Panc1 (cell line): ENCODE results near the gene ADARB2.

Experiments used
- SIN3A ChIP-seq: IDR thresholded peaks from 2 replicates; pipeline ENCODE4 v1.6.1; 2012; ENCODE audit warnings: low read depth, mild to moderate bottlenecking, low read length, moderate library complexity, borderline replicate concordance; ENCODE audit not compliant: insufficient read depth
- TCF7L2 ChIP-seq: IDR thresholded peaks from 2 replicates; pipeline ENCODE4 v1.6.1; 2011; ENCODE audit warnings: mild to moderate bottlenecking, low read depth, low read length, inconsistent platforms
- TF ChIP-seq, protein P1 (sequence below): fragments of 450-650 bp; IDR thresholded peaks from 2 replicates; pipeline ENCODE4 v1.5.1; 2017; ENCODE audit warnings: mild to moderate bottlenecking

DNA sequence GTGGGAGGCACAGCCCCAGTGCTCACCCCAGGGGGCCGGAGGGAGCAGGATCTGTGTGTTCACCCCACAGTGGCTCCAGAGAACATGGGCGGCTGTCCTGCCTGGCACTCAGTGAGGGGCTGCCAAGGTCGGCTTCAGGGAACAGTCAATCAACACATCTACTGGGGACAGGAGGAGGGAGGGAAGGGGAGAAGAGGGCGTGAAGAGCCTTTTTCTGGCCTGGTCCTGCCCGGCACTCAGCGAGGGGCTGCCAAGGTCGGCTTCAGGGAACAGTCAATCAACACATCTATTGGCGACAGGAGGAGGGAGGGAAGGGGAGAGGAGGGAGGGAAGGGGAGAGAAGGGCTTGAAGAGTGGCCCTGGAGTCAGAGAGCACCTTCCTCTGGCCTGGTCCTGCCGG lies 184.9 kb downstream of the ADARB2 start:
- TF ChIP-seq, protein P1, sequence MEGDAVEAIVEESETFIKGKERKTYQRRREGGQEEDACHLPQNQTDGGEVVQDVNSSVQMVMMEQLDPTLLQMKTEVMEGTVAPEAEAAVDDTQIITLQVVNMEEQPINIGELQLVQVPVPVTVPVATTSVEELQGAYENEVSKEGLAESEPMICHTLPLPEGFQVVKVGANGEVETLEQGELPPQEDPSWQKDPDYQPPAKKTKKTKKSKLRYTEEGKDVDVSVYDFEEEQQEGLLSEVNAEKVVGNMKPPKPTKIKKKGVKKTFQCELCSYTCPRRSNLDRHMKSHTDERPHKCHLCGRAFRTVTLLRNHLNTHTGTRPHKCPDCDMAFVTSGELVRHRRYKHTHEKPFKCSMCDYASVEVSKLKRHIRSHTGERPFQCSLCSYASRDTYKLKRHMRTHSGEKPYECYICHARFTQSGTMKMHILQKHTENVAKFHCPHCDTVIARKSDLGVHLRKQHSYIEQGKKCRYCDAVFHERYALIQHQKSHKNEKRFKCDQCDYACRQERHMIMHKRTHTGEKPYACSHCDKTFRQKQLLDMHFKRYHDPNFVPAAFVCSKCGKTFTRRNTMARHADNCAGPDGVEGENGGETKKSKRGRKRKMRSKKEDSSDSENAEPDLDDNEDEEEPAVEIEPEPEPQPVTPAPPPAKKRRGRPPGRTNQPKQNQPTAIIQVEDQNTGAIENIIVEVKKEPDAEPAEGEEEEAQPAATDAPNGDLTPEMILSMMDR, result no peak
- TF ChIP-seq SIN3A, result no peak
- TF ChIP-seq TCF7L2, result no peak
